ENCODE data around the gene BMP2K. TPM values are rescaled to one million over a fixed set of nuclear protein-coding genes. Genes with fewer than 3 reads are reported as not detected.

Gene BMP2K
- total and polyA plus RNA-seq, 2 experiments from 2014 or later: 27.3 to 96.5 TPM

DNA sequence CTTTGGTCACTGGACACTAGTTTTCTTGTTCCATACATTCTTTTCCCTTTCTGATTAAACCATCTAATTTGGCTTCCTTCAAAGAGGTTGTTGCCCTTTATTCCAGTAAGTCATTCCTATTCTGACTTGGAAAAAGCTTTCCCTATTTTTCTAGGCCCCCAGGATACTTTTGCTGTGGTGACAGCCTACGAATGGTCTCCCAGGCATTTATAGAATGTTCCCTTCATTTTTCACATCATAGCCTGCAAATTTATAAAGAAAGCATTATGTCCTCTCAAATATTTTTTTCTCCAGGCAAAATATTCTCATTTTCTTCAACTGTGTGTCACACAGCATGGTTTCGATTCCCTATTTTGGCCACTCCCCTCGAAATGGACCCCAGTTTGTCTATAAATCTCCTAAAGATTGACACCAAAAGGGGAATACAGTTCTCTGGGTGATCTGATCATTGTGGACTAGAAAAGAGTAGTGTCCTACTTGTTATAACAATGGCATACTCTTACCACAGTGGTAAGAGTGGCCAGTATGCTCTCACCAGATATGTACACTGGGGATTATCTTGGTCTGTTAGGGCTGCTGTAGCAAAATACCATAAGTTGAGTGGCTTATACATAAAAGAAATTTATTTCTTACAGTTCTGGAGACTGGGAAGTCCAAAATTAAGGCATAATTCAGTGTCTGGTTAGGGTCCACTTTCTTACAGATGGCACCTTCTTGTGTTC lies 41.5 kb upstream of the BMP2K start:
- H3K9me2 ChIP-seq (replicated peaks; ENCODE audit: insufficient read depth): no peaks in the 10 kb centered on the region
- no peaks in the 10 kb centered on the region for H3K36me3 ChIP-seq (replicated peaks; ENCODE audit: insufficient read depth, low read depth)
- TF ChIP-seq, protein P1, sequence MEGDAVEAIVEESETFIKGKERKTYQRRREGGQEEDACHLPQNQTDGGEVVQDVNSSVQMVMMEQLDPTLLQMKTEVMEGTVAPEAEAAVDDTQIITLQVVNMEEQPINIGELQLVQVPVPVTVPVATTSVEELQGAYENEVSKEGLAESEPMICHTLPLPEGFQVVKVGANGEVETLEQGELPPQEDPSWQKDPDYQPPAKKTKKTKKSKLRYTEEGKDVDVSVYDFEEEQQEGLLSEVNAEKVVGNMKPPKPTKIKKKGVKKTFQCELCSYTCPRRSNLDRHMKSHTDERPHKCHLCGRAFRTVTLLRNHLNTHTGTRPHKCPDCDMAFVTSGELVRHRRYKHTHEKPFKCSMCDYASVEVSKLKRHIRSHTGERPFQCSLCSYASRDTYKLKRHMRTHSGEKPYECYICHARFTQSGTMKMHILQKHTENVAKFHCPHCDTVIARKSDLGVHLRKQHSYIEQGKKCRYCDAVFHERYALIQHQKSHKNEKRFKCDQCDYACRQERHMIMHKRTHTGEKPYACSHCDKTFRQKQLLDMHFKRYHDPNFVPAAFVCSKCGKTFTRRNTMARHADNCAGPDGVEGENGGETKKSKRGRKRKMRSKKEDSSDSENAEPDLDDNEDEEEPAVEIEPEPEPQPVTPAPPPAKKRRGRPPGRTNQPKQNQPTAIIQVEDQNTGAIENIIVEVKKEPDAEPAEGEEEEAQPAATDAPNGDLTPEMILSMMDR (IDR thresholded peaks at IDR 0.05; ENCODE audit: poor library complexity): no peak
- TF ChIP-seq EZH2 (IDR thresholded peaks at IDR 0.05; ENCODE audit: borderline replicate concordance) (no peak), EZH2phosphoT487 (IDR thresholded peaks at IDR 0.05; ENCODE audit: low read depth, severe bottlenecking, unreplicated experiment) (no peak)
- no peaks in the 10 kb centered on the region for H3K4me1 ChIP-seq (ENCODE audit: insufficient read depth)
- H3K27me3 ChIP-seq: no peaks in the 10 kb centered on the region
- no peak overlapping the region for H3K27ac ChIP-seq
- no peak overlapping the region for H2AFZ ChIP-seq
- H3K4me3 ChIP-seq: no peak overlapping the region
- no peaks in the 10 kb centered on the region for H3K79me2 ChIP-seq
- WGBS (ENCODE audit: low lambda C conversion rate, missing lambda C conversion rate): 97% methylated on average over 3 of the region's 3 CpGs
- no peaks in the 10 kb centered on the region for H3K9me3 ChIP-seq (ENCODE audit: low read depth)
- DNase-seq (ENCODE audit: low spot score): no peak
- no peak overlapping the region for H3K4me2 ChIP-seq
- no peaks in the 10 kb centered on the region for H4K20me1 ChIP-seq (ENCODE audit: insufficient read depth, poor library complexity, severe bottlenecking)

DNA sequence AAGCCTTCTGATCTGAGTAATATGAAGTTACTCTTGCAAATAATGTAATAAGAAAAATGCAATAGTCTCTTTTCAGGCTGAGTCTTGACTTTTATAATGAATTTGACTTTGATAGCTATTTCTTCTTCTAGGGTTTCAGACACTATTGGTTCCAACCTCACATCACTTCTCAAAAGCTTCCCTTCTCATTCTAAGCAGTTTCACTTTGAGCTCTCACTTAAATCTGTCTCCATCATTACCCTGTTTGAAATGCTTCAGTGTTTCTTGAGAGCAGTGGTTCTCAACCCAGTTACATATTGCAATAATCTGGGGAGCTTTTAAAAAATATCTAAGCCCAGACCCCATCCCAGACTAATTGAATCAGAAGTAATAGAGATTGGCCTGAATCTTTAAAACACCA lies 40.5 kb upstream of the BMP2K start:
- Histone ChIP-seq H3K9me3 (ENCODE audit: low read depth) (no peaks in the 10 kb centered on the region), H3K27ac (no peak overlapping the region), H3K4me2 (no peak overlapping the region), H3K27me3 (no peaks in the 10 kb centered on the region), H2AFZ (no peak overlapping the region), H3K4me3 (no peak overlapping the region), H3K79me2 (no peaks in the 10 kb centered on the region), H3K9me2 (replicated peaks; ENCODE audit: insufficient read depth) (no peaks in the 10 kb centered on the region), H3K4me1 (ENCODE audit: insufficient read depth) (no peaks in the 10 kb centered on the region), H4K20me1 (ENCODE audit: insufficient read depth, poor library complexity, severe bottlenecking) (no peaks in the 10 kb centered on the region), H3K36me3 (replicated peaks; ENCODE audit: insufficient read depth, low read depth) (no peaks in the 10 kb centered on the region)
- no peak for DNase-seq (ENCODE audit: low spot score)
- TF ChIP-seq, protein P1 (IDR thresholded peaks at IDR 0.05; ENCODE audit: poor library complexity): no peak
- no peak for TF ChIP-seq EZH2phosphoT487 (IDR thresholded peaks at IDR 0.05; ENCODE audit: low read depth, severe bottlenecking, unreplicated experiment)
- TF ChIP-seq EZH2 (IDR thresholded peaks at IDR 0.05; ENCODE audit: borderline replicate concordance): no peak

DNA sequence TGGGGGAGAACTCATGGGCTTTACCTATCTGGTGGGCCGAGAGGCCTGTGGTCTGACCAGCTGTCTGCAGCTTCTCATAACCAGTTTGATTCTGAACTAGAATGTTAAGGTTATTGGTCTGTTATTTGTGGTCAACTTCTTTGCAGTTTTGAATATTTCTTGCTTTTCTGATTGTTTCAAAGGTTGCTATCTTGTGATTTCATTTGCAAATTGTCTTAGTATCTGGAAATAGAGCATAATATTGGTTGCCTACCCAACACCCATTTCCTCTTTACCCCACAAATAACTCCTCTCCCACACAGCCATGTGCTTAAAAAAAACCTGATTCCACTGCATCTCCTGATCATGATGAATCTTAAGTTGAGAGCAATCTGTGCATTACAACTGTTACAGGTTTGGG lies 39.1 kb upstream of the BMP2K start:
- H3K36me3 ChIP-seq (replicated peaks; ENCODE audit: insufficient read depth, low read depth): no peaks in the 10 kb centered on the region
- H3K4me3 ChIP-seq: no peak overlapping the region
- no peak overlapping the region for H2AFZ ChIP-seq
- H3K27me3 ChIP-seq: no peaks in the 10 kb centered on the region
- no peaks in the 10 kb centered on the region for H3K9me2 ChIP-seq (replicated peaks; ENCODE audit: insufficient read depth)
- H3K79me2 ChIP-seq: no peaks in the 10 kb centered on the region
- no peak for DNase-seq (ENCODE audit: low spot score)
- TF ChIP-seq, protein P1 (IDR thresholded peaks at IDR 0.05; ENCODE audit: poor library complexity): no peak
- TF ChIP-seq EZH2 (IDR thresholded peaks at IDR 0.05; ENCODE audit: borderline replicate concordance): no peak
- 97% methylated on average over 1 of the region's 1 CpG for WGBS (ENCODE audit: low lambda C conversion rate, missing lambda C conversion rate)
- no peak overlapping the region for H3K4me2 ChIP-seq
- H3K4me1 ChIP-seq (ENCODE audit: insufficient read depth): no peaks in the 10 kb centered on the region
- H3K9me3 ChIP-seq (ENCODE audit: low read depth): no peaks in the 10 kb centered on the region
- no peak overlapping the region for H3K27ac ChIP-seq
- no peaks in the 10 kb centered on the region for H4K20me1 ChIP-seq (ENCODE audit: insufficient read depth, poor library complexity, severe bottlenecking)
